Trophoblast cell (in vitro differentiated cells and primary cell): Measurements from ENCODE around the gene SSBP2.
A peak's percentile ranks its signal among the peaks of the same experiment; 100 is the strongest.

ENCODE experiments used
- DNase-seq, 2 donors: peaks; one replicate each; pipeline ENCODE4 v3.0.0-alpha.2; 2016
- H2AFZ ChIP-seq: 2 replicates; pipeline ENCODE4 v1.6.1; 2013; ENCODE audit warnings: low read length, moderate library complexity, mild to moderate bottlenecking; ENCODE audit not compliant: insufficient read depth, poor library complexity
- H2AK5ac ChIP-seq: 2 replicates; pipeline ENCODE4 v1.6.1; 2013; ENCODE audit warnings: mild to moderate bottlenecking, low read length
- H2BK120ac ChIP-seq: 2 replicates; pipeline ENCODE4 v1.6.1; 2013; ENCODE audit warnings: low read length, mild to moderate bottlenecking, moderate library complexity; ENCODE audit not compliant: insufficient read depth, poor library complexity
- H2BK12ac ChIP-seq: 2 replicates; pipeline ENCODE4 v1.6.1; 2013; ENCODE audit warnings: mild to moderate bottlenecking, low read length, moderate library complexity
- H2BK5ac ChIP-seq: 2 replicates; pipeline ENCODE4 v1.6.1; 2013; ENCODE audit warnings: low read length, low read depth, moderate library complexity, mild to moderate bottlenecking; ENCODE audit not compliant: poor library complexity
- H3K14ac ChIP-seq: 2 replicates; pipeline ENCODE4 v1.6.1; 2013; ENCODE audit warnings: mild to moderate bottlenecking, low read length
- H3K18ac ChIP-seq: 2 replicates; pipeline ENCODE4 v1.6.1; 2013; ENCODE audit warnings: mild to moderate bottlenecking, low read length
- H3K23ac ChIP-seq: 2 replicates; pipeline ENCODE4 v1.6.1; 2013; ENCODE audit warnings: low read length
- H3K27ac ChIP-seq: 2 replicates; pipeline ENCODE4 v1.5.1; 2013; ENCODE audit warnings: low read depth, mild to moderate bottlenecking, inconsistent platforms, low read length, moderate library complexity
- H3K27me3 ChIP-seq: 2 replicates; pipeline ENCODE4 v1.6.1; 2013; ENCODE audit warnings: inconsistent platforms, mild to moderate bottlenecking, low read length, moderate library complexity; ENCODE audit not compliant: insufficient read depth
- H3K36me3 ChIP-seq, 2 experiments: 1 replicate in 1 of 2; 2 replicates in 1 of 2; pipeline ENCODE4 v1.6.1; 2013; ENCODE audit warnings: low read length in 2 of 2, mild to moderate bottlenecking in 2 of 2, moderate library complexity in 1 of 2; ENCODE audit not compliant: insufficient read depth in 2 of 2, control insufficient read depth in 1 of 2
- H3K4ac ChIP-seq: 2 replicates; pipeline ENCODE4 v1.6.1; 2013; ENCODE audit warnings: low read depth, mild to moderate bottlenecking, low read length, moderate library complexity
- H3K4me1 ChIP-seq, 2 experiments: 1 replicate in 1 of 2; 2 replicates in 1 of 2; pipeline ENCODE4 v1.6.1; 2013; ENCODE audit warnings: low read length in 2 of 2, mild to moderate bottlenecking in 2 of 2, moderate library complexity in 1 of 2; ENCODE audit not compliant: insufficient read depth in 2 of 2, control insufficient read depth in 1 of 2
- H3K4me2 ChIP-seq: 2 replicates; pipeline ENCODE4 v1.6.1; 2013; ENCODE audit warnings: inconsistent platforms, mild to moderate bottlenecking, low read length, moderate library complexity
- H3K4me3 ChIP-seq: 2 replicates; pipeline ENCODE4 v1.5.1; 2013; ENCODE audit warnings: mild to moderate bottlenecking, low read depth, low read length, inconsistent platforms
- H3K79me1 ChIP-seq: one replicate; pipeline ENCODE4 v1.6.1; 2013; ENCODE audit warnings: low read length
- H3K79me2 ChIP-seq: 2 replicates; pipeline ENCODE4 v1.6.1; 2013; ENCODE audit warnings: low read length, mild to moderate bottlenecking; ENCODE audit not compliant: control insufficient read depth, insufficient read depth, poor library complexity
- H3K9ac ChIP-seq: 2 replicates; pipeline ENCODE4 v1.6.1; 2013; ENCODE audit warnings: mild to moderate bottlenecking, low read length
- H3K9me3 ChIP-seq: 2 replicates; pipeline ENCODE4 v1.6.1; 2013; ENCODE audit warnings: low read depth, mild to moderate bottlenecking, control low read depth, inconsistent platforms, low read length; ENCODE audit not compliant: insufficient read depth
- H4K12ac ChIP-seq: 2 replicates; pipeline ENCODE4 v1.6.1; 2013; ENCODE audit warnings: low read depth, mild to moderate bottlenecking, low read length, moderate library complexity
- H4K8ac ChIP-seq: 2 replicates; pipeline ENCODE4 v1.6.1; 2013; ENCODE audit warnings: low read depth, mild to moderate bottlenecking, low read length, moderate library complexity
- H4K91ac ChIP-seq: one replicate; pipeline ENCODE4 v1.6.1; 2013; ENCODE audit warnings: low read depth, mild to moderate bottlenecking, low read length, moderate library complexity
- WGBS: extraction: QIAGEN DNeasy Blood & Tissue Kit; methylation state at CpG from one replicate; pipeline ENCODE4 v1.1.7; 2013; ENCODE audit warnings: missing lambda C conversion rate; ENCODE audit not compliant: insufficient read length, insufficient coverage; ENCODE audit errors: extremely low coverage; 5-methylcytosine and 5-hydroxymethylcytosine counted together

SSBP2 gene

DNA sequence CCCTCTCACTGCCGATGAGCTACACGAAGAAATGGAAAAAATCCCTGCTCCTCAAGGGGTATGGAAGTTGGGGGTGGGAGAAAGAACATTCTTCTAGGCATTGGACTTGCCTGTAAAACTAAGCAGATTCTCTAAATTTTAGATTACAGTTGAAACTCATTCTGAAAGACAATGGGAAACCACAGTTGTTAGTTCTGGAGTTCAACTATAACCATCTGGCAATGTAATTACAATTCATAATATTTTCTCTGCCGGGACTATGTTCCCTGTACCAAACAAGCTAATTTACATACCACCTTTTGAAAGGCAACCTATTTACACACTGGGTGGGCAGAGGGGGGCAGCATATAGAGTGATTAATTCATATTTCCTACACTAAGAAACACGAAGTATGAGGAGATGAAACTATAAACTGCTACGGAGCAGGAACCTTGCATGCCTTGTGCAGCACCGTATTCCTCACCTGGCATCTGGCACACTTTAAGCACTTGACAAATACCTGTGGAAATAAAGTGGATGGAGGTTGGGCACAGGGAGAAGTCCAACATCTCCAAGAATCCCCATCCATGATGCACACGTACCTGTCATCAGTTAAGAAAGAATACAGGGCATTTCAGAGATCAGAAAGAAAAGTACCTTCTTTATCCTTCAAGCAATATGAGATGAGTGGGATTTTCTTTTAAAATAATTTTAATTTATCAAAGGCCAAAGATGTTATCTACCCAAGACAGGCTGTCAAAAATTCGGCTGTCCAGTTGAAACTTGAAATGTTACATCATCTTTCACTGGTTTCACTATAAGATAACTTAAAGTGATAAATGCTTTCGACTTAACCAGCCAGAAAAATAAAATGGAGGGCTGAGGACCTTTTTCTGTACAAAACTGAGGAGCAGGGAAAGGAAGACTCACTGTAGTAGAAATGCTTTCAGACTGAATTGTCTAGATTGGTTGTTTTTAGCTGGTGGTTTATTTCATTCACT, 54.2 kb downstream of the SSBP2 start:
- H2BK12ac ChIP-seq: no peak overlapping the region
- no peak overlapping the region for H3K23ac ChIP-seq
- H4K91ac ChIP-seq: no peak overlapping the region
- no peak overlapping the region for H2BK120ac ChIP-seq
- H4K12ac ChIP-seq: no peak overlapping the region
- no peaks in the 10 kb centered on the region for H3K79me1 ChIP-seq
- no peak overlapping the region for H3K4ac ChIP-seq
- no peak overlapping the region for H3K4me3 ChIP-seq
- H3K4me2 ChIP-seq: no peak overlapping the region
- H3K14ac ChIP-seq: no peak overlapping the region
- H2AK5ac ChIP-seq: no peak overlapping the region
- no CpG with 5 or more reads among the region's 9 CpGs for WGBS
- H4K8ac ChIP-seq: no peak overlapping the region
- H2AFZ ChIP-seq: no peak overlapping the region
- H3K9ac ChIP-seq: no peak overlapping the region
- no peak overlapping the region for H3K18ac ChIP-seq
- H3K27me3 ChIP-seq: no peaks in the 10 kb centered on the region
- H3K4me1 ChIP-seq: no peaks in the 10 kb centered on the region
- no peak overlapping the region for H2BK5ac ChIP-seq
- peaks cover 1% of the 10 kb centered on the region for H3K9me3 ChIP-seq
- no peak overlapping the region for H3K27ac ChIP-seq
- H3K36me3 ChIP-seq: no peaks in the 10 kb centered on the region
- DNase-seq: no peak
- no peaks in the 10 kb centered on the region for H3K79me2 ChIP-seq

DNA sequence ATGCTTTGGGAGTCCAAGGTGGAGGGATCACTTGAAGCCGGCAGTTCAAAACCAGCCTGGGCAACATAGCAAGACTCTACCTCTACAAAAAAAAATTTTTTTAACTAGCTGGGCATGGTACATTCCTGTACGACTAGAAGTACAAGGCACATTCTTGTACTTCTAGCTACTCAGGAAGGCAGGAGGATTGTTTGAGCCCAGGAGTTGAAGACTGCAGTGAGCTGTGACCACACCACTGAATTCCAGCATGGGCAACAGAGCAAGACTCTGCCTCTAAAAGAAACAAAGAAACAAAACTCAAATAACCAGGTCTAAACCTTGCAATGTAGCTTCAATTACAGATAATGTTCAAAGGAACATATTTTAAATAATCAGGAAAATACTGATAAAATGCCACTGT, 56.2 kb downstream of the SSBP2 start:
- Histone ChIP-seq H2AK5ac (no peak overlapping the region), H3K4me1 (no peaks in the 10 kb centered on the region), H3K27ac (no peak overlapping the region), H3K36me3 (no peaks in the 10 kb centered on the region), H3K23ac (no peak overlapping the region), H3K4me3 (no peak overlapping the region), H3K14ac (no peak overlapping the region), H2BK120ac (no peak overlapping the region), H4K8ac (no peak overlapping the region), H3K4me2 (no peak overlapping the region), H3K9me3 (peaks cover under 1% of the 10 kb centered on the region), H3K79me2 (no peaks in the 10 kb centered on the region), H3K4ac (no peak overlapping the region), H4K12ac (no peak overlapping the region), H3K9ac (no peak overlapping the region), H4K91ac (no peak overlapping the region), H2BK5ac (no peak overlapping the region), H3K79me1 (no peaks in the 10 kb centered on the region), H2AFZ (no peak overlapping the region), H3K27me3 (no peaks in the 10 kb centered on the region), H3K18ac (no peak overlapping the region), H2BK12ac (no peak overlapping the region)
- WGBS: no CpG with 5 or more reads among the region's 2 CpGs
- DNase-seq: peak in 1 of 2 donors; percentile 14

DNA sequence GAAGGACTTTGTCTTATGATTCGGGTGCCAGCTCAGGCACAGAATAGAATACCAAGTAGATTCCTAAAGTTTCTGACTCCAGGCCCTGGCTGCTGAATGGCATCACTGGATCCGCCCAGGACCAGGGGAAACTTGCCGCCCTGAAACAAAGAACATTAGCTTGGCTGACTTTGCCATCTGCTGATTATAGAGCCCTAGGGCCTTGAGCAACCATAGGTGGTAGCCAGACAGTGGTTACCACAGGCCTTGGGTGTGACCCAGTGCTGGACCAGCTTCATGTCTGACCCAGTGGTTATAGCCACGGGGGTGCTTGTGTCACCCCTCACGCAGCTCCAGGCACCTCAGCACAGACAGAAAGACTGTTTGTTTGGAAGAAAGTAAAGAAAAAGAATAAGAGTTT, 62.7 kb downstream of the SSBP2 start:
- no peak overlapping the region for H3K4me2 ChIP-seq
- no CpG with 5 or more reads among the region's 5 CpGs for WGBS
- H3K4ac ChIP-seq: no peak overlapping the region
- no peak overlapping the region for H3K27ac ChIP-seq
- H2BK12ac ChIP-seq: no peak overlapping the region
- H3K79me1 ChIP-seq: no peaks in the 10 kb centered on the region
- no peak overlapping the region for H4K8ac ChIP-seq
- no peak overlapping the region for H4K91ac ChIP-seq
- H3K9ac ChIP-seq: no peak overlapping the region
- H3K9me3 ChIP-seq: no peaks in the 10 kb centered on the region
- H3K27me3 ChIP-seq: no peaks in the 10 kb centered on the region
- no peak overlapping the region for H3K18ac ChIP-seq
- no peak overlapping the region for H3K4me3 ChIP-seq
- no peaks in the 10 kb centered on the region for H3K4me1 ChIP-seq
- H3K79me2 ChIP-seq: no peaks in the 10 kb centered on the region
- H3K36me3 ChIP-seq: no peaks in the 10 kb centered on the region
- DNase-seq: no peak
- H2BK120ac ChIP-seq: no peak overlapping the region
- H2AFZ ChIP-seq: no peak overlapping the region
- H4K12ac ChIP-seq: no peak overlapping the region
- no peak overlapping the region for H2AK5ac ChIP-seq
- no peak overlapping the region for H3K14ac ChIP-seq
- no peak overlapping the region for H3K23ac ChIP-seq
- no peak overlapping the region for H2BK5ac ChIP-seq

- Histone ChIP-seq H3K27me3 (no peaks in the 10 kb centered on the region), H3K4me2 (no peak overlapping the region), H3K9ac (no peak overlapping the region), H3K18ac (no peak overlapping the region), H4K91ac (no peak overlapping the region), H3K27ac (no peak overlapping the region), H3K9me3 (no peaks in the 10 kb centered on the region), H3K79me1 (no peaks in the 10 kb centered on the region), H2AFZ (no peak overlapping the region), H3K36me3 (no peaks in the 10 kb centered on the region), H3K79me2 (no peaks in the 10 kb centered on the region), H3K4me3 (no peak overlapping the region), H3K23ac (no peak overlapping the region), H2BK5ac (no peak overlapping the region), H3K4me1 (no peaks in the 10 kb centered on the region), H2BK120ac (no peak overlapping the region), H4K8ac (no peak overlapping the region), H2BK12ac (no peak overlapping the region), H3K14ac (no peak overlapping the region), H3K4ac (no peak overlapping the region), H4K12ac (no peak overlapping the region), H2AK5ac (no peak overlapping the region)
- no CpG with 5 or more reads among the region's 1 CpG for WGBS
- no peak for DNase-seq
Observed at GRCh38 chr5:81687292-81687691, 63.6 kb downstream of the SSBP2 start.
